ENCODE data around the gene IARS1.

The IARS1 gene

DNA sequence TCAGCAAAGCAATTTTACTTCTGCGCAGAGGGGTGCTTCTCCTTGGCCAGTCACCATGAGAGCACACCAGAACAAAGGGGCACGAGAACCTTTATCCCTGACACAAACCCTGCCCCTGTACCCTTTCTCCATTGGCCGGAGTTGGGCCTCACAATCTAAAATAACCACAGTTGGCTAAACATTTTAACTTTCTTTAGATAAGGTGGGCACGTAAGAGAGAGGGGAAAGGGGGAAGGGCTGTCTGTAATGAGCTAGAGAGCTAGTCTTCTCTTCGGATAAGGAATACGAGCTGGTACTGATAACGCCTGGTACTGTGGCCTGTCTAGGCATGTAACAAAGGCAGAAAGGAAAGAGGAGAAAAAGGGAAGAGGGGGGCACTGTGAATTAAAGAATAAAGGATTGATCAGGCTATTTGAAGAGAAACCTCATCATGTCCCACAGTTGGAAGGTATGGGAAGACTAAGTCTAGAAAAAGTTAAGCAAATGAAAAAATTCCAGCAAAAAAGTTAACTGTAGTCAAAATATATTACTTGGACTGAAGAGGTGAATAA is 1.8 kb upstream of the IARS1 start:
- DNase-seq: no peak

DNA sequence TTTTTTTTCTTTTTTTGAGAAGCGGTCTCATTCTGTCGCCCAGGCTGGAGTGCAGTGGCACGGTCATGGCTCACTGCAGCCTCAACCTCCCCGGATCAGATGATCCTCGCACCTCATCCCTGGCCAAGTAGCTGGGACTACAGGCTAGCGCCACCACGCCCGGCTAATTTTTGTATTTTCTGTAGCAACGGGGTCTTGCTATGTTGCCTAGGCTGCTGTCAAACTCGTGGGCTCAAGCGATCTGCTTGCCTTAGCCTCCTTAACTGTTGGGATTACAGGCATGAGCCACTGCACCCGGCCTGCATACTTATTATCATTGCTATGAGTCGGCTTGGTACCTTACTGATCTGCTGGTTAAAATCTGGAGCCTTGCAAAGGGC is 790 bp upstream of the IARS1 start:
- no peak for DNase-seq

DNA sequence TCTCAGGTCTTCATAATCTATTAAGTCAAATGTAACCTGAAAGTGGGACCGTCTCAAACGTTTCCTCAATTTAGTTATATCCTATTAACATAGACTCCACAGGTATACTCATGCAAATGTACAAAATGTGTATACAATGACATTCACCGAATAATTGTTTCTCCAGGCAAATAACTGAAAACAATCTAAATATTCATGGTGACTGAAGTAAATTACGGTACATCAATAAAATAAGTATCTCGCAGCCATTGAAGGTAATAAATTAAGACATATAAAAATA is 482 bp downstream of the IARS1 start:
- no peak for DNase-seq

DNA sequence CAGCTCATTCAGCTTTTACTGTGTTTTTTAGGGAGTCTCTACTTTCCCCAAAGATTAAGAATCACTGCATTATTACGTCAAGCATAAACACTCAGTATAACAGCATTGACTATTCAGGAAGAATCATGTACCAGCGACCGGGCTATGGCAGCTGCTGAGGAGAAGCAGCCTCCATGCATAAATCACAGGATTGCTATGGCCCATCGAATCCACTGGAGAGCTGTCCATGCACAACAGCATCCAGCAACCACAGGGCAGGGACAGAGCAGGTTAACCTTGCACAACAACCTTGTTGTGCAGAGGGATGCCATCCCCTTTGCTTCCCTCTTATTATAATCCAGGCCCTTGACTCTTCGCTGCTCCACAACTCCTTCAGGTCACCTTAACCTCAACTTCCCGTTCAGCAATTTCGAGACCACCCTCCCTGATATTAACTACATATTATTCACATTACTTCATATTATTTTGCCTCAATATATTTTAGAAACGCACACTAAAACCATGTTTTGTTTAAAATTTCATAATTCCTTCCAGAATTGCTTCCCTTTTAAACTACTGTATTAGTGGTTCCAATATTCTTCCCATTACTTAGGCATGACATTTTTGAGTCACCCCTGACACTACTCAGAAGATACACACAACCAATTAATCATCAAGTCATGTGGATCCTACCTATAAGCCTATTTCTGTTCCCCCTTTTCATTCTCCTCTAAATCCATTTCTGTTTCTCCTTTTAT is 991 bp downstream of the IARS1 start:
- DNase-seq: no peak

DNA sequence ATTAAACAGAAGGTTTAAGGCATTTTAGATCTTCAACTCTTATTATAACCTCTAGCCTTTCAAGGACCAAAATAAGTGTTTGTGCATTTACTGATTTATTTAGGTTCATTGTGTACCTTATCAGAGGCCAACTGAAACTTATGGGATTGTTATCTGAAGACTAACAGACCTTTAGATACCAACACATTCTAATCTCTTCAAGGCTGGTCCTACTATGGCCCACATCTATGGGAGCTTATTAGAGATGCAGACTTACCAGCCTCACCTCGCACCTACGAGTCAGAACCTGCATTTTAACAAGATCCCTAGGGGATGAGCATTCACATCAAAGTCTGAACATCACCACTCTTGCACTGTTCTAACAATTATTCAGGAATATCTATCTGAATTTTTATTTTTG is 1.9 kb downstream of the IARS1 start:
- DNase-seq: no peak

DNA sequence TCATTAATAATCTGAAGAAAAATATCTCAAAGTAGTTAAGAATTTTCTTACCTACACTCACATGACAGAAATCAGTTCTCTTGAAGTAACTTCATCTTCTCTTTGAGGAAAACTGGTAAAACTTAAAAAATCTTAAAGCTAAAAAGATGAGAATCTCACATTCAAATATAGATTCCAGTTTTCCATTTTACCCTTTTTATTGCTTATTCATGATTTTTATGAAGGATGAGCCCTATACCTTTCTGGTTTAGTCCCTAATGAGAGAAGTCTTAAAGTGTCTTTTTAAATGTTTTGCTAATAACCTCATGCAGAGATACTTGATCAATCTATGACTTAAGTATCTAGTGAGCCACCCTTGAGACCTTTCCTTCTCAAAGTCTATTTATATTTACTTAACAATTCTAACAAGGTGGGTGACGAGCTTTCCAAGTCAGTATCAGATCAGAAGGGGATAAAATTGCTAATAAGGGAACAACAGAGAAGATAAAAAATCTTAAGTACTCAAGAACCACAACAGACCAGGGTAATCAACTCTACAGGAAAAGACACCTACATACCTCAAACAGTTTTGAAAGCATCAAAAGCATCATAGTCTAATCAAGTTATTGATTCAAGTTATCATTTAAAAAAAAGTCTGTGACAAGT is 2.6 kb downstream of the IARS1 start:
- DNase-seq: no peak

DNA sequence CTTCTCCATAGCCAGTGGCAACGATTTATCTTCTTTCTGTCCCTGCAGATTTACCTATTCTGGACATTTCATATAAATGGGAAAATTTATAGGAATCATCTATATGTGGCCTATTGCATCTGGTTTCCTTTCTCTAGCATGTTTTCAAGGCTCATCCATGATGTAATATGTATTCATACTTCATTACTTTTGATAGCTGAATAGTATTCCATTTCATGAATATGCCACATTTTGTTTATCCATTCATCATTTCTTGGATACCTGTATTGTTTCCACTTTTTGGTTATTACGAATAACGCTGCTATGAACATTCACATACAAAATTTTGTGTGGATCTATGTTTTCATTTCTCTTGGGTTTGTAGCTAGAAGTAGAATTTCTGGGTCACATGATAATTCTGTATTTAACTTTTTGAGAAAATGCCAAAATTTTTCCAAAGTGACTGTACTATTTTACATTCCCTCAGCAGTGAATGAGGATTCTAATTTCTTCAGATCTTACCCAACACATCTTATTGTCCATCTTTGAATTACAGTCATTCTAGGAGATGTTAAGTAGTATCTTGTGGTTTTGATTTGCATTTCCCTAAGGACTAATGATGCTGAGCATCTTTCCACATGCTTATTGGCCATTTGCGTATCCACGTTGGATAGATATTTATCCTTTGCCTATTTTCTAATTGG is 3.6 kb downstream of the IARS1 start:
- DNase-seq: no peak

DNA sequence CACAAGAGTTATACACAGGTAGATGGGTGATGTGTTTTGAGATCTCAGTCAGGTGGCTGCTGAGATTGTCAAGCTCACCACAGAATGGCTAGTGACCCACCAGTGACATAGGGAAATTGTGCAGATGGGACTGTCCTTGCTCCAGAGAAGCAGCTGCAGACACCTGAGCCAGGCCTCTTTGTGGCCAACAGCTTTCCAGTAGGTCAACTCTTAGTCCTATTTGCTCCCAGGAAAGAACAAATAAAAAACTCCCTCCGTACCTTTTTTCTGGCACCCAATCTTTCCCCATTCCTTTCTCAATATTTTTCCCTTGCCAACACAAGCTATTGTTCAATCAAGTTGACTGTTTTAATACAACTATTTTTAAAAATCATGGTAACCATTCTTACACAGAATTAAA is 14.2 kb downstream of the IARS1 start:
- no peak for DNase-seq

DNA sequence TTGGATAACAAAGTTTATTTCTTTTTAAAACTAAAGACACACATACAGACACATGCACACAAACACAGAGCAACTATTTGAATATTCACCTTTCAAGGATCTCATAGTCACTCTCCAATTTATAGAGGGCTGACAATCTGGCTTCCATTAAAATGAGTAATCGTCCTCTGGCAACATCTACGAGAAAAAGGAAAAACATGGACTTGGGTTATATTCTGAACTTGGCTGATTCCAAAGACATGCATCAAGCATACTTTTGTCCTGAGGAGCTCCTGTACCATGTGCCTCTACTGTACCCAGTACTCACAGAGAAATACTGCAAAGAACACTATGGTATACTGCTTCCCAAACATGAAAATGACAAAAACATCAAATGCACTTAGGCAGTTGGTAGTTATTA is 15.4 kb downstream of the IARS1 start:
- DNase-seq: no peak

DNA sequence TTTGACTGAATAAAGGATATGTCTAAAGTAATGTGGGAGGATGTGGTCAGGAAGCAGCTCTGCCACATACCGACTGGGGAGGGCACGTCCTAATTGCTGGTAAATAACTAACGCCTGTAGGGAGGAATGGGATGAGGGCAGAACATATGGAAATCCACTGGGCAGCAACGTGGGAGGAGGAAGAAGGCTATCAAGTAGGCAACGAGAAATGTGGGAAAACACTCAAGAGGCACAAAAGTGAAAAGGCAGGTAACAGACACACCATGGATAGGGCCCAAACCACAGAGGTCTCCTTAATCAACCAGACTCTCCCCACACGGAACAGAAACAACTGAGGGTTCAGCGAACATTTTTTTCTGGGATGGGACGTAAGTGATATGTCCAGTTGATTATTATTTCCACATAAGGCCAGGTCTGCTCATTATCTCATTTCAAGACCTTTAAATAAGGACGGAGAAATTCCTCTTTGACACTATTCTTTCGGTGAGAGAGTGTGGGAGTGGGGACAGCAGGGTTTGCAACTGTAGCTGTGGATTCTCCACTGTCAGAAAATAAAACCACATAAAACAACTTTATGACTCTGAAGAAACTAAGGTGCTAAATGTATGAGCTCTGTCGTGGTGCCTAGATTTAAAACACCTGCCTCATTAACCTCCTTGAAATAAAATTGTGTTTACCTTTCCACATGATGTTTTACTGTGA is 17.0 kb downstream of the IARS1 start:
- DNase-seq: no peak

DNA sequence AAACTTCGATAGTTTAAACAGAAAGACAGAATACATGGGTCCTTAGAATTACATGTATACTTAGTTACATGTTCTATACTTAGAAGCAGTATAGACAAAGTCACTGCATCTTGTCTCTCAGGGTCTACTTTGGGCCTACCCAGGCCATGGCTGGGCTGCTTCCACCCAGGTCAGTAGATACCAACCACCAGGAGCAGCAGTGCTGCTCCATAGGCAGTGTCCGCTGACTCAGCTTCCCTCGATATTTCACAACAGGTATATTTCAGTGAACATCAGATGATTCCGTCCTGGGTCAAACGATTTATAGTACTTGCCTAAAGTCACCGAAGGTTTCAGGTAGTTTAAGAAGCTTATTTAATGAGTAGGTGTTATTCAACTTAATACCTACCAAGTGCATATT is 18.0 kb downstream of the IARS1 start:
- DNase-seq: no peak

DNA sequence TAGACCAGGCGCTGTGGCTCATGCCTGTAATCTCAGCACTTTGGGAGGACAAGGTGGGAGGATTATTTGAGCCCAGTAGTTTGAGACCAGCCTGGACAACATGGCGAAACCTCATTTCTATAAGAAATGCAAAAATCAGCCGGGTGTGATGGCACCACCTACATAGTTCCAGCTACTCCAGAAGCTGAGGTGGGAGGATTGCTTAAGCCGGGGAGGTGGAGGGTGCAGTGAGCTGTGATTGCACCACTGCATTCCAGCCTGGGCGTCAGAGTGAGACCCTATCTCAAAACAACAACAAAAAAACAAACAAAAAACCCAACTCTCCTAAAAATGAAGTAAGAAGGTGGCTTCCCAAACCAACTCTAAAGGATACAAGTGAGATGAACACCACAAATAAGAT is 23.0 kb downstream of the IARS1 start:
- DNase-seq: no peak

DNA sequence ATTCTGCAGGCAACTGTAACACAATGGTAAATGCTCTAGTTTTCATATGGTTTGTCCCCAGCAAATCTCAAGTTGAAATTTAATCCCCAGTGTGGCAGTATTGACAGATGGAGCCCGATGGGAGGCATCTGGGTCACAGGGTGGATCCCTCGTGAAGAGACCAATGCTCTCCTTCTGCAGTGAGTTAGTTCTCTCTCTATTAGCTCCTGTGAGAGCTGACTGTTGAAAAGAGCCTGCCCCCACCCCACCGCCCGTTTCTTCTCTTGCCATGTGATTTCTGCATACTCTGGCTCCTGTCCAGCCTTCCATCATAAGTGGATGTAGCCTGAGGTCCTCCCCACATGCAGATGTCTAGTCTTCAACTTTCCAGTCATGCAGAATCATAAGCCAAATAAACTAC is 27.0 kb downstream of the IARS1 start:
- DNase-seq: no peak

DNA sequence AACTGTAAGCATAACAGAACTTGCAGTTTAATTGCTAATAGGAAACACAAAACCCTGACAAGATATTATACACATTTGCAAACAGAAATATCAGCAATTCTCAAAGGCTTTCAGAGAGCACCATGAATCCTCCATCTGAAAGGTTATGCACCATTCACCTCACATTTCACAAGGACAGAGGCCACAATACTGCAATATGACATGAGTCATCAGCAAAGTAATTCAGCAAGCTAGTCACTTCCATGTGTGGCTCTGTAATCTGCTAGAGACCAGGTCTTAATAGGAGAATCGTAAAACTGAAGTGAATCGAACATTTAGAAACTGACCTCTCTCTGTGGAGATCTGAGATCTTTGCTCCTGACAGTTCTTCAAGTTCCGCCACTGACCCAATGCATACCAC is 28.3 kb downstream of the IARS1 start:
- DNase-seq: no peak

DNA sequence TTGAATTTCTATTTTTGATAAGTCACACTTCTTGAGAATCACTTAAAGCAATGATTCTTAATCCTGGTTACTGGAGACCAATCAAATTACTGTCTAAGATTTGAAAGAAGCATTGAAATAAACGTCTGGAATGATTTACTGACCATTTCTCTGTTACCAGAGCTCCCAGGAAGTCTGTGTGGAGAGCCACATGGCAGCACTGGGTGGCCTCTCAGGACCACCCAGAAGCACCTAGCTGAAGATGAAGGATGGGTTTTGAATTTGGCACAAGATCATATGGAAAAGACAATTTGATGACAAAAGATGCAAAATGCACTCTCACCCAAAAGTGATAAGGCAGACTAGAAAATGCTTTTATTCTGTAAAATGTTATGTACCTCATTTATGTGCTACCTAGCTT is 30.4 kb downstream of the IARS1 start:
- no peak for DNase-seq

DNA sequence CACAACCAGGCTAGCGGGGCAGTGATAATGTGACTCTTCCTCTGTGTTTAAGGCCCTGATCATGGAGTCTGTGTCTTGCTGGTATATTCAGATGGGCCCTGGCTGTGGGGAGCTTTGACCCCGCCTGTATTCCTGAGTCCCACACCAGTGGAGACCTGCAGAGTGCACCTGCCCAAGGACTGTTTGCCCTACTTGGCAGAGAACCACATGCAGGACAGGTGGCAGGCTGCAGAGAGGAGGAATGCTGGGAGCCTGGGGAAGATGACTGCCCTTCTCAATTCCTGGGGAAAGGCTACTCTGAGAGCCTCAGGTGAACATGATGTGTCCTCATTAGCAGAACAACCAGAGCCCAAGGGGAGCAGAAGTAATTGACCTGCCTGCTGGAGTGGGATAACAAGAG is 36.2 kb downstream of the IARS1 start:
- DNase-seq: no peak

DNA sequence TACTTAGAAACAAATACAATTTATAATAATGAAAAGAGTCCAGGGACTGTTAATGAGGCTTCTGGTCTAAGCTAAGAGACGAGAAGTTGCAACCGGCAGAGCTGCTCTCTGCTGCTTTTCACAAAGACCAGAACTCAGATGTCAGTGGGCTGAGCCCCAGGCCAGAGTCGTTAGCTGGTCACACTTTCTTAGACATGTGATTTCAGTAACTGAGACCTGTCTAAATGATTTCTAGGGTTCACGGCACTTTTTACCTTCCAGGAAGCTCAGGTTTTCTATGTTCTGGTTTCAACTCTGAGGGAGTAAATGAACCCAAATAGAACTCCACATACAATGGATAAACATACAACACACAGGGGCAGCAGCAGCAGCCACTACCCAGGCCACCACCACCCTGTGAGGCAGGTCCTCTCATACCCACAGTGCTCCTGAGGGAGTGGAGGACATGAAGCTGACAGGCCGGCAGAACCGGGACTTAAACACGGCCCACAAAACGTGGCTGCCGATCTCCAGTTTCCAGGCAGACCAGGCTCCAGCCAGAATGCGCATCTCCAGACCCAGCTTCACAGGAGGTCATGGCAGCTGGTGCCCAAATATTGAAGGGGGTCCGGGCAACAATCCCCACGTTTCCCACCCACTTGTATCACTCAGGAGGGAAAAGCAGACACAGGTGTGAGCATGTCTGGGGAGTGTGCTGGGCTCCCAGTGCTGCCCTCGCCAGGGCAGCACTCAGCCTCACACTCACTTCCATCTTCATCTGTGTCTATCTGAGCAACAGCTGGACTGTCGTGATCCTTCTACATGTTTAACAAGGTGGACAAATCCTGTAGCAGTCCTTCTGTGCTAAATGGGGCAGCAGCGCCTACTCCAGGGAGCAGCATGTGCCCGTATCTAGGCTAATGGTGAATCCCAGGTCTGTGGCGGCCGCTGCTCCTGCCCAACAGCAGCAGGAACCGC is 38.8 kb downstream of the IARS1 start:
- DNase-seq: no peak

DNA sequence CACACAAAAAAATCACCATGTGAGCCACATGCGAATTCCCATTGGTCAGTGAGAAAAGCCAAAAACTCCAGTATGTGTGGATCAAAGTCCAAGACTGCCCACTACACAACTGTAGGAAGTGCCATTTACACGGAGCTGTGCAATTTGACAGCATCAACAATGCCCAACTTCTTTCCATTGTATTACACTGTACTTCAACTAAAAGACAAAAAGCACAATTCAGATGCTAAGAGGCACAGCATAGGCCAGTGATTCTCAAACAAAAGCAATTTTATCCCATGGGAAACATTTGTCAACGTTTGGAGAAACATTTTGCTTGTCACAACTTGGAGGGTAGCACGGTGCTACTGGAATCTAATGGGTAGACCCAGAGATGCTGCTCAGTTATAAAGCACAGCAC is 39.8 kb downstream of the IARS1 start:
- DNase-seq: no peak

DNA sequence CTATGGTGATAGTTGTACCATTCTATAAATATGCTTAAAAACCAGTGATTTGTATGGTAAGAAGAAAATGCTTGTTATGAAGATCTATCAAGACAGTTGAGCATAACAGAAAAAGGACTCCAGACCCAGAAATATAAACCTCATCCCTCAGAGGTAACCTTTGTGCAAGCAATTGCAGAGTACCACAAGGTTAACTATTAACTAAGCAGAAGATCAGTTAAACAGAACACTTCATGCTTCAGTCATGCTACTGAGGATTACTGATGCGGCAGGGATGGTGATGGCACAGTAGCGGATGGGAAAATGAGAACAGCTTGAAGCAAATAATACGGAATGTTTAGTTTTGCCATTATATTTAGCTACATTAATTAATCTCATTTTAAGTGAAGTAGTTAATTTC is 45.5 kb downstream of the IARS1 start:
- DNase-seq: no peak

DNA sequence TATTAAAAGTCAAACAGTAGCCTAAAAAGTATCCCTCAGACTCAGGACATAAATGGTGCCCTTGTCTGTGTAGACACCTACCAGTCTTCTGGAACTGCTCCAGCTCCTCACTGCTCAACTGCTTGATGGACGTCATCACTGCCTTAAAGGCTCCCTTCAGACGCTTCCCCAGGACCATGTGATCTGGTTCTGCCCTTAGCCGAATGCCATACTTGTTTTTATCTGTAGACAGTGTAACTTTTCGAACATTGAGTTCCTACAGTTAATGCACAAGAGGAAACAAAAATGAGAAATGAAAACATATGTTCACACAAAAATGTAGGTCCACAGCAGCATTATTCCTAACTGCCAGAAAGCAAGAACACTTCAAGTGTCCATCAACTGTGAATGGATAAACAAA is 46.2 kb downstream of the IARS1 start:
- no peak for DNase-seq

DNA sequence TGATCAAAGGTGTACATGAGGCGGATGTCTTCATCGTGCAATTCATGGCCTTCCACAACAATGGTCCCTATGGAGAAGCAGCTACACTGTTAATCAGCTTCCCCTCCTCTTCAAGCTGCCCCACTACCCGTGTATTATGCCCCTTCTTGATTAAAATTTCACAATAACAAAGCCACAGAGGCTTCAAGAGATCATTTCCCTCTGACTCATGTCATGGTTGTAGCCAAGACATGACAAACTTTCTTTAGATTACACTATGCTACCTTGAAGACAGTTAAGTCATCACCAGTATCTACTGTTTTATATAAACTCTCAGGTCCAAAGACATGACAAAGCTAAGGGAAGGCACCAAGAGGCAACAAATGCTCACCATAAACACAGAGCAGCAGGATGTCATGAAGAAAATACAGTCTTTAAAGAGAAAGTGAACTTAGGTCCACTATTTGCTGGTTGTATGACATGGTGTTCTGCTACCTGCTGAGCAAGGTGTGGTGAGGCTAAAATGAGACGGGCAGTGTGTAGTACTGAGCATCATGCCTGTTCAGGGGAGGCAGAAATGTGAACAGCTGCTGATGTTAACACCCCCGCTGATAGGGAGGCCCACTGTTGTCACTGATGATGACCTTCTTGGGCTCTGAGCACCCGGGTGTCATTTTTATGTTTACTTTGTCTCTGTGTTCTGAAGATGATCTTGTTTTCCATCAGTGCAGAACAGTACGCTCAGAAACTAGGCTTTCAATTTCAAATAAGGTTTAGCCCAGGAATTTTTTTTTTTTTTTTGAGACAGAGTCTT is 48.3 kb downstream of the IARS1 start:
- no peak for DNase-seq

All from NCI-H446 treated with DMSO at 0.1 percent for 48 hours (cell line).